Measurements from ENCODE around the gene POLR3A. TPM values are rescaled to one million over a fixed set of nuclear protein-coding genes. Genes with fewer than 3 reads are reported as not detected.
A peak's percentile ranks its signal among the peaks of the same experiment; 100 is the strongest.

POLR3A gene
- total and polyA plus RNA-seq, 2 of the 13 experiments (the other 11 are each of a cell fraction or from before 2014, with no cell fraction given) = 13.6 to 19.2 TPM

DNA sequence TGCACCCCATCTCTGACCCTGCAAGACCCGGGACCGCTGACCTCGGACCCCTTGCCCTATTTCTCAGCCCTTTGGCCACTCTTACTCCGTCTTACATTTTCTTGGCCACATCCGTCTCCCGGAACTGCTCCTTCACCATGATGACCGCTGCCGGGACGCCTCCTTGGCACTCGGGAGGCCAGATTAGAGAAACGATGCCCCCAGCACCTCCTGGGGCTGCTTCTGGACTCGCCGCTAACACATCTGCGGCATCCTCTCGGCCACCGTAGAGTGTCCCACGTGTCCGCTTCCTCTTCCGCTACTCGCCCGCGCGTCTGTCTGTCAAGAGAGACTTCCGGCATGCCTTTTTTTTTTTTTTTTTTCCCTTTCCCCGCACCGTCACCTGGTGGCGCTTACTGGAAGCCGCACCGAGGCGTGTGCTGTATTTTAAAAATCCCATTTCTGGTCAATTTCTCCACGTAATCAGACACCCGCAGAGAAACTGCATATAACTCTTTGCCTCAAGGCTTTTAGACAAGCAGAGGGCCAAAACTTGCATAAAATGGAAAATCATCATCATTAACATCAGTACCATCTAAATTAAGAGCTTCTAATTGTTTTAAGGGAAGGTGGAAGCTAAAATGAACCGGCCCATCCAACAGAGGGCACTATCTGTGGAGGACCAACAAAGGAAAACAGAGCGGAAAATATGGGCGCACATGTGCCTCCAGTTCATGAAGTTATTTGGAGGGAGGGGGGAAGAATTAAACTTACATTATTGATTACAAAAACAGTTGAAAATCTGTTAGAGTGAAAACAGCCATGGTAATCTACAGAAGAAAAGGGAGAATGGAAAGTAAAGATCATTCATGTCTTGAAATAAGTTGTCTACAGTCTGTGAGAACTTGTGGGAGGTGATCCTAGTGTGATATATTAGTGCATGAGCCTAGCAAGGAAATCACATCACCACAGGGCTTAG is at the start of gene POLR3A (continued):
- TF ChIP-seq ZNF503 (CRISPR knock-in tag; IDR thresholded peaks at IDR 0.05) = no peak
- TF ChIP-seq ZNF639 (CRISPR knock-in tag; conservative IDR thresholded peaks at IDR 0.05) = 0 out of 2 replicates have a peak, but pooled peaks have one; percentile 65
- peak; percentile 83; the same call in 1 of the 2 replicates for TF ChIP-seq PHF21A (CRISPR knock-in tag; IDR thresholded peaks at IDR 0.05)
- no peak for TF ChIP-seq STAT5B (CRISPR knock-in tag; IDR thresholded peaks at IDR 0.05)
- TF ChIP-seq, protein P1, sequence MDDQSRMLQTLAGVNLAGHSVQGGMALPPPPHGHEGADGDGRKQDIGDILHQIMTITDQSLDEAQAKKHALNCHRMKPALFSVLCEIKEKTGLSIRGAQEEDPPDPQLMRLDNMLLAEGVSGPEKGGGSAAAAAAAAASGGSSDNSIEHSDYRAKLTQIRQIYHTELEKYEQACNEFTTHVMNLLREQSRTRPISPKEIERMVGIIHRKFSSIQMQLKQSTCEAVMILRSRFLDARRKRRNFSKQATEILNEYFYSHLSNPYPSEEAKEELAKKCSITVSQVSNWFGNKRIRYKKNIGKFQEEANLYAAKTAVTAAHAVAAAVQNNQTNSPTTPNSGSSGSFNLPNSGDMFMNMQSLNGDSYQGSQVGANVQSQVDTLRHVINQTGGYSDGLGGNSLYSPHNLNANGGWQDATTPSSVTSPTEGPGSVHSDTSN (CRISPR knock-in tag; IDR thresholded peaks at IDR 0.05; ENCODE audit: borderline replicate concordance) = peak; percentile 80; the same call in 1 of the 2 replicates
- TF ChIP-seq, protein P2, sequence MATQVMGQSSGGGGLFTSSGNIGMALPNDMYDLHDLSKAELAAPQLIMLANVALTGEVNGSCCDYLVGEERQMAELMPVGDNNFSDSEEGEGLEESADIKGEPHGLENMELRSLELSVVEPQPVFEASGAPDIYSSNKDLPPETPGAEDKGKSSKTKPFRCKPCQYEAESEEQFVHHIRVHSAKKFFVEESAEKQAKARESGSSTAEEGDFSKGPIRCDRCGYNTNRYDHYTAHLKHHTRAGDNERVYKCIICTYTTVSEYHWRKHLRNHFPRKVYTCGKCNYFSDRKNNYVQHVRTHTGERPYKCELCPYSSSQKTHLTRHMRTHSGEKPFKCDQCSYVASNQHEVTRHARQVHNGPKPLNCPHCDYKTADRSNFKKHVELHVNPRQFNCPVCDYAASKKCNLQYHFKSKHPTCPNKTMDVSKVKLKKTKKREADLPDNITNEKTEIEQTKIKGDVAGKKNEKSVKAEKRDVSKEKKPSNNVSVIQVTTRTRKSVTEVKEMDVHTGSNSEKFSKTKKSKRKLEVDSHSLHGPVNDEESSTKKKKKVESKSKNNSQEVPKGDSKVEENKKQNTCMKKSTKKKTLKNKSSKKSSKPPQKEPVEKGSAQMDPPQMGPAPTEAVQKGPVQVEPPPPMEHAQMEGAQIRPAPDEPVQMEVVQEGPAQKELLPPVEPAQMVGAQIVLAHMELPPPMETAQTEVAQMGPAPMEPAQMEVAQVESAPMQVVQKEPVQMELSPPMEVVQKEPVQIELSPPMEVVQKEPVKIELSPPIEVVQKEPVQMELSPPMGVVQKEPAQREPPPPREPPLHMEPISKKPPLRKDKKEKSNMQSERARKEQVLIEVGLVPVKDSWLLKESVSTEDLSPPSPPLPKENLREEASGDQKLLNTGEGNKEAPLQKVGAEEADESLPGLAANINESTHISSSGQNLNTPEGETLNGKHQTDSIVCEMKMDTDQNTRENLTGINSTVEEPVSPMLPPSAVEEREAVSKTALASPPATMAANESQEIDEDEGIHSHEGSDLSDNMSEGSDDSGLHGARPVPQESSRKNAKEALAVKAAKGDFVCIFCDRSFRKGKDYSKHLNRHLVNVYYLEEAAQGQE (IDR thresholded peaks at IDR 0.05; ENCODE audit: borderline replicate concordance in 1 of 2, low read depth in 1 of 2, low read length in 2 of 2) = 0 out of 4 replicates have a peak, but pooled peaks of 1 of the 2 experiments have one; percentile 19
- TF ChIP-seq ZNF703 (CRISPR knock-in tag; IDR thresholded peaks at IDR 0.05; ENCODE audit: borderline replicate concordance) = no peak
- peak; percentile 96 for TF ChIP-seq SP2 (CRISPR knock-in tag; IDR thresholded peaks at IDR 0.05)
- no peak for TF ChIP-seq CREBL2 (CRISPR knock-in tag; IDR thresholded peaks at IDR 0.05; ENCODE audit: borderline replicate concordance)
- TF ChIP-seq PHF8 (CRISPR knock-in tag; IDR thresholded peaks at IDR 0.05) = peak; percentile 93
- TF ChIP-seq ZNF205 (CRISPR knock-in tag; IDR thresholded peaks at IDR 0.05) = no peak
- TF ChIP-seq, protein P3, sequence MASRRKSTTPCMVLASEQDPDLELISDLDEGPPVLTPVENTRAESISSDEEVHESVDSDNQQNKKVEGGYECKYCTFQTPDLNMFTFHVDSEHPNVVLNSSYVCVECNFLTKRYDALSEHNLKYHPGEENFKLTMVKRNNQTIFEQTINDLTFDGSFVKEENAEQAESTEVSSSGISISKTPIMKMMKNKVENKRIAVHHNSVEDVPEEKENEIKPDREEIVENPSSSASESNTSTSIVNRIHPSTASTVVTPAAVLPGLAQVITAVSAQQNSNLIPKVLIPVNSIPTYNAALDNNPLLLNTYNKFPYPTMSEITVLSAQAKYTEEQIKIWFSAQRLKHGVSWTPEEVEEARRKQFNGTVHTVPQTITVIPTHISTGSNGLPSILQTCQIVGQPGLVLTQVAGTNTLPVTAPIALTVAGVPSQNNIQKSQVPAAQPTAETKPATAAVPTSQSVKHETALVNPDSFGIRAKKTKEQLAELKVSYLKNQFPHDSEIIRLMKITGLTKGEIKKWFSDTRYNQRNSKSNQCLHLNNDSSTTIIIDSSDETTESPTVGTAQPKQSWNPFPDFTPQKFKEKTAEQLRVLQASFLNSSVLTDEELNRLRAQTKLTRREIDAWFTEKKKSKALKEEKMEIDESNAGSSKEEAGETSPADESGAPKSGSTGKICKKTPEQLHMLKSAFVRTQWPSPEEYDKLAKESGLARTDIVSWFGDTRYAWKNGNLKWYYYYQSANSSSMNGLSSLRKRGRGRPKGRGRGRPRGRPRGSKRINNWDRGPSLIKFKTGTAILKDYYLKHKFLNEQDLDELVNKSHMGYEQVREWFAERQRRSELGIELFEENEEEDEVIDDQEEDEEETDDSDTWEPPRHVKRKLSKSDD (CRISPR knock-in tag; IDR thresholded peaks at IDR 0.05; ENCODE audit: low read depth) = no peak
- TF ChIP-seq, protein P4, sequence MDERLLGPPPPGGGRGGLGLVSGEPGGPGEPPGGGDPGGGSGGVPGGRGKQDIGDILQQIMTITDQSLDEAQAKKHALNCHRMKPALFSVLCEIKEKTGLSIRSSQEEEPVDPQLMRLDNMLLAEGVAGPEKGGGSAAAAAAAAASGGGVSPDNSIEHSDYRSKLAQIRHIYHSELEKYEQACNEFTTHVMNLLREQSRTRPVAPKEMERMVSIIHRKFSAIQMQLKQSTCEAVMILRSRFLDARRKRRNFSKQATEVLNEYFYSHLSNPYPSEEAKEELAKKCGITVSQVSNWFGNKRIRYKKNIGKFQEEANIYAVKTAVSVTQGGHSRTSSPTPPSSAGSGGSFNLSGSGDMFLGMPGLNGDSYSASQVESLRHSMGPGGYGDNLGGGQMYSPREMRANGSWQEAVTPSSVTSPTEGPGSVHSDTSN (CRISPR knock-in tag; IDR thresholded peaks at IDR 0.05) = peak; percentile 96
